HTR-8/SVneo (cell line): ENCODE measurements around the gene DECR2.
A peak's percentile ranks its signal among the peaks of the same experiment; 100 is the strongest.
"Not testable (repeated sequence)": the region's sequence is repeated elsewhere in the genome, so short reads cannot be mapped to it uniquely, and the experiment has no call there.

Source experiments
- DNase-seq: peaks from one replicate; pipeline ENCODE4 v3.0.0; 2011; ENCODE audit warnings: low spot score, mixed read lengths; ENCODE audit not compliant: insufficient read length
- FAIRE-seq: peaks from 2 replicates; lab custom pipeline; 2011; peaks lifted over from hg19 to GRCh38; lab: Jason Lieb, UNC

DECR2 gene

DNA sequence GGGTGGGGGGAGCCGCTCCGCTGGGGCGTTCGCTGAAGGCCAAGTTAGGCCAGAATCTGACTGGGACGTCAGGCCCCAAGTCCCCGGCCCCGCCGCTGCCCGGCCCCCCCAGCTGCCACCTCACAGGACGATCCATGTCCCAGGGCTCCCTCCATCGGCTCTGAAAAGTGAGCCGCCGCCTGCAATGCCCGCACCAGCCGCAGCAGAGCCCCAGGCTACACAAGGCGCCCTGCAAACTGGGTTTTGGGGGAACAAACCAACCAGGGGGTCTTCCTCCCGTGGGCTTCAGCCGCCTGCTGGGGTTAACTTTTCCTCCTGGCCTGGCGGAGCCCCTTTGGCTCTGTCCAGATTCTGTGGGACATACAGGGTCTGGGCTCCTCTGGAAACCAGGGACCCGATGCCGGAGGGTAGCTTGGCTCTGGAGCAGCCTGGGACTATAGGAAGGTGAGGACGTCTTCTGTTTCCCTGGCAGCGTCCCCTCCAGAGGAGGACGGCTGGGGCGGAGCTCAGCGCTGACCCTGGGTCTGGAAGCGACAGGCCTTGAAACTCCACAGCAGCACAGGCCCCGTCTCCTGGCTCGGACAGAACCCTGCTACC, 3.9 kb upstream of the DECR2 start:
- no peak for FAIRE-seq
- no peak for DNase-seq

DNA sequence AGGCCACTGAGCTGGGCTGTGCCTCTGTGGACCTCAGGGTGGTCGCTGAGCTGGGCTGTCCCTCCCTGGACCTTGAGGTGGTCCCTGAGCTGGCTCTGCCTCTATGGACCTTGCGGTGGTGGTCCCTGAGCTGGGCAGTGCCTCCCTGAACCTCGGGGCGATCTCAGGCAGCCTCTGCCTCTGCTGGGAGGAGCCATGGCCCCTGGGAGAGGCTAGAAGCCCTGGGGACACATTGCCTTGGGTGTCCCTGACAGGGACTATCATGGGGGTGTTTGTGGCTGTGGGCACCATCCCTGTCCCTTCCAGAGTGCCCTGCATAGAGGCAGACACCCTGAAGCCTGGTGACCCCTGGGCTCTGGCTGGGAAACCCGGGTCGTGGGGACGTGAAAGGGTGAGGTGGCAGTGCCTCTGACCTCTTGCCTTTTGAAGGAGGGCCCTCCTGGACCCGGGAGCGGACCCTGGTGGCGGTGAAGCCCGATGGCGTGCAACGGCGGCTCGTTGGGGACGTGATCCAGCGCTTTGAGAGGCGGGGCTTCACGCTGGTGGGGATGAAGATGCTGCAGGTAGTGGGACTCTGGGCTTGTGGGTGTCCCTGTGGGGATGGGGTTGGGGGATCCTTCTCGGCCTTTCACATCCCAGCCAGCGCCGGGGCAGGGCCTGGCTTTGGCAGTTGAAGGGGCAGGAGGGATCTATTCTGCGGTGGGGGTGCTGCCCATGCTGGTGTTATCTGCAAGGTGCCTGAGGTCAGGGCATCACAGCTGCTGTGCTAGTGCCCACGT, 2.9 kb upstream of the DECR2 start:
- no peak for DNase-seq
- FAIRE-seq = no peak

DNA sequence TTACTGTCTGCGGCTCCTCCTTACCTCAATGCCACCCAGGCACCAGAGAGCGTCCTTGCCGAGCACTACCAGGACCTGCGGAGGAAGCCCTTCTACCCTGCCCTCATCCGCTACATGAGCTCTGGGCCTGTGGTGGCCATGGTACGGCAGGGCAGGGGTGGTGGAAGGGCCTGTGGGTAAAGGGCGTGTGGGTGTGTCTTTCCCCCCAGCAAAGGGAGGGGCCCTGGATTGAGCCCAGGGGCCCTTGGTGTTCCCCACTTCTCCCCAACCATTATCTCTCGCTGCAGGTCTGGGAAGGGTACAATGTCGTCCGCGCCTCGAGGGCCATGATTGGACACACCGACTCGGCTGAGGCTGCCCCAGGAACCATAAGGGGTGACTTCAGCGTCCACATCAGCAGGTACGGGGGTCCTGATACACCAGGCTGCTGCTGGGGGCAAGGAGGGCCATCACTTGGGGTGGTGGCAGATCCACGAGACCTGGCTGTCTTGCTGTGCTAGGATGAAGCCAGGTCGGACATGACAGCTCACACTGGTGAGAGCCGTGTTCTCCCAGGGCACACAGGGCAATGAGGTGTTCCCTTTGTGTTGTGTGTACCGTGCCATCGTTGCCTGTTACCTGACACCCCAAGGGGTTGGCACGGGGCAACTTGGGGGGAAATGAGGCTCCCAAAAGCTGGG, 2.2 kb upstream of the DECR2 start:
- FAIRE-seq = no peak

DNA sequence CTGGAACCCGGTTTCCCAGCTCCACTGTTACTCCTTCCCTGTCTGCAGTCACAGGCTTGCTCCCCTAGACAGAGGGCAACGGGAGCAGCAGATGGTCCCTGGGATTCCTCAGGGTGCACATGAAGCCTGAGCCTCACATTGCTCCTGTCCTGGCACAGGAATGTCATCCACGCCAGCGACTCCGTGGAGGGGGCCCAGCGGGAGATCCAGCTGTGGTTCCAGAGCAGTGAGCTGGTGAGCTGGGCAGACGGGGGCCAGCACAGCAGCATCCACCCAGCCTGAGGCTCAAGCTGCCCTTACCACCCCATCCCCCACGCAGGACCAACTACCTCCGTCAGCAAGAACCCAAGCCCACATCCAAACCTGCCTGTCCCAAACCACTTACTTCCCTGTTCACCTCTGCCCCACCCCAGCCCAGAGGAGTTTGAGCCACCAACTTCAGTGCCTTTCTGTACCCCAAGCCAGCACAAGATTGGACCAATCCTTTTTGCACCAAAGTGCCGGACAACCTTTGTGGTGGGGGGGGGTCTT, 1.6 kb upstream of the DECR2 start:
- FAIRE-seq = no peak
- DNase-seq = no peak

More for the DNA sequence above, 2.2 kb upstream of the DECR2 start:
- DNase-seq = no peak

DNA sequence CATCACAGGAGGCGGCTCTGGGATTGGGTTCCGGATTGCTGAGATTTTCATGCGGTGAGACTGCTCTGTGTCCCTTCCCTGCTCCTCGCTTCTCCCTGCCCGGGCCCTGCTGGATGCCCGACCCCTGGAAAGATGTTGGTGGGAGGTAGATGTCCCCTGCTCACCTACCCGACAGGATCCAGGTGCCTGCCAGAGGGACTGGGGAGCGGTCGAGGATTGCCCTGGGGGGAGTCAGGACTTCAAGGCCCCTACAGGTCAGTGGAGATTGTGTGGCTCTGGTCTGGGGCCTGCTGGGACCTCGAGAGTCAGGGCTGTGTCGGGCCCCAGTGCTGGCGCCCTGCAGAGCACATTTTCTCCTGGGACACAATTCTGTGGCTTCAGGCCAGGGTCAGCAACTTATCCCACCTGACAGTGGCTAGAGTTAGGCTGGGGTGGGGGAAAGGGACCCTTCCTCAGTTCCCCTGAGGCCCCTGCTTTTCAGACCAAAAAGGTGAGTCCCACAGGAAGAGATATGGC, 3.3 kb downstream of the DECR2 start:
- DNase-seq (no peak), FAIRE-seq (no peak)

GRCh38 chr16:405548-406506, 4.1 kb downstream of the DECR2 start:
- DNase-seq = no peak
- no peak for FAIRE-seq

GRCh38 chr16:407253-407652, 5.6 kb downstream of the DECR2 start:
- no peak for FAIRE-seq
- no peak for DNase-seq

GRCh38 chr16:410516-411178, 9.0 kb downstream of the DECR2 start:
- no peak for DNase-seq
- FAIRE-seq = no peak

DNA sequence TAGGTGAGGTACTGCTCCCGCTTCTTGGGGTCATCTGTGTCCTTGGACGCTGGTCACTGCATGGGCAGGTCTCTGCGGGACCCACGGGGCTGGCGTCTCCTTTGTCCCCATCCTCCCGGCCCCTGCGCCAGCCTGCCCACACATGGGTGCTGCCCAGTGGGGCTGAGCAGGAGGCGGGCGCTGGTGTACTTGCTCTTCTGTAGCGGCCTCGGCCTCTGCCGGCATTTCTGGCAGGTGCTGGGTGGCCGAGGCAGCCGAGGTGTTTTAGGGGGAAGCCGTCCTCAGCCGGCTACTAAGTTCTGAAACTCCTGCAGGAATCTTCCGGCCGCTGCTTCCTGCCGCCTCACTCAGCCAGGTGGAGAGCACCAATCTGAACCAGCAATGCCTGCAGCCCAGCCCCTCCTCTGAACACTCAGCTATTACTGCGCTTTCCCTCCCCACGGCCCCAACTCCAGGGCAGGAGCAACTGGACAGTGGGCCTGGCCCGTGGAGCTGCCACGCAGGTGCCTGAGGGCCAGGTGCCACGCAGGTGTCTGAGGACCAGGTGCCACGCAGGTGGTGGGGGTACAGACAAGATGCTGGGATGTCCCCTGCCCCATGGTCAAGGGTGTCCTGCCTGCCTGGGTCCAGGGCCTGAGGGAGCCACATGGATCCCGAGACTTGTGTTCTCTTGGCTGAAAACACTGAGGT, 10.0 kb downstream of the DECR2 start:
- FAIRE-seq (no peak), DNase-seq (no peak)

DNA sequence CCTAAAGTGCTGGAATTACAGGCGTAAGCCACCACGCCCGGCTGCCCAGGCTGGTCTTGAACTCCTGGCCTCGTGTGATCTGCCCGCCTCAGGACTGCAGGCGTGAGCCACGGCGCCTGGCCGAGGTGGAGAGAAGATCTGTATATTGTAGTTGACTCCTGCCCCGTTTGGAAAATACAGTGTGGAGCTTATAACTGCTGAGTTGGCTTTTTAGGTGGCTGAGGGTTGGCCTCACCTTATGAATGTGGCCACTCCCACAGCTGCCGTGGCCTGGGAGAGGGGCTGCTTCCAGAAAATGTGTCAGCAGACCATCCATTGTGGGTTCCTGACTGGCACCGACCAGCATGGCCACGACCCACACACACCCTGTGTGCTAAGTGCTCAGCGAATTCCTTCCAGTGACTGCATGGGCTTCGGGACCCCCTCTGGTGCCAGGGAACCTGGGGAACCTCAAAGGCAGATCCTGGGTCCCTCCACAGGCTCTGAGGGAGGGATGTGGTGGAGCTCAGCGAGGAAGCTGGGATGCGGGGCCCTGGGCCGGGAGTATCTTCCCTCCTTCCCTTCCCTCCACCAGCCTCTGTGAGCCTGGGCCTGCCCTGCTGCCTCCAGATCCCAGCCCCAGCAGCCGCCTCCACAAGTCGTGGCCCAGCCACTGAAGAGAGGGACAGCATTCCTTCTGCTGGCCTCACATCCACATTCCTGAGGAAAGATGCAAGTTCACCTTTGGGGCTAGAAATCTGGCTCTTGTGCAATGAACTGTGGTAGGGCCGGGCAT, 12.9 kb downstream of the DECR2 start:
- DNase-seq (no peak), FAIRE-seq (peak; percentile 83)

DNA sequence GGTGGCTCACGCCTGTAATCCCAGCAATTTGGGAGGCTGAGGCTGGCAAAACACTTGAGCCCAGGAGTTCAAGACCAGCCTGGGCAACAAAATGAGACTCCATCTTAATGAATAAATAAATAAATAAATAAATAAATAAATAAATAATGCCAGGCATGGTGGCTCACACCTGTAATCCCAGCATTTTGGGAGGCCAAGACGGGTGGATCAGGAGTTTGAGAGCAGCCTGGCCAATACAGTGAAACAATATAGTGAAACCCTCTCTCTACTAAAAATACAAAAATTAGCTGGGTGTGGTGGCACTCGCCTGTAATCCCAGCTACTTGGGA, 13.4 kb downstream of the DECR2 start:
- not testable (repeated sequence) for DNase-seq, FAIRE-seq

DNA sequence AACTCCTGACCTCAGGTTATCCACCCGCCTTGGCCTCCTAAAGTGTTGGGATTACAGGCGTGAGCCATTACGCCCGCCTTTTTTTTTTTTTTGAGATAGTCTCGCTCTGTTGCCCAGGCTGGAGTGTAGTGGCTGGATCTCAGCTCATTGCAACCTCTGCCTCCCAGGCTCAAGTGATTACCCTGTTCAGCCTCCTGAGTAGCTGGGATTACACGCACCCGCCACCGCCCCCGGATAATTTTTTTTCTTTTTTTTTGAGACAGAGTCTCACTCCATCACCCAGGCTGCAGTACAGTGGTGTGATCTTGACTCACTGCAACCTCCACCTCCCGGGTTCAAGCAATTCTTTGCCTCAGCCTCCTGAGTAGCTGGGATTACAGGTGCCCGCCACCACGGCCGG, 20.5 kb downstream of the DECR2 start:
- not testable (repeated sequence) for DNase-seq, FAIRE-seq

DNA sequence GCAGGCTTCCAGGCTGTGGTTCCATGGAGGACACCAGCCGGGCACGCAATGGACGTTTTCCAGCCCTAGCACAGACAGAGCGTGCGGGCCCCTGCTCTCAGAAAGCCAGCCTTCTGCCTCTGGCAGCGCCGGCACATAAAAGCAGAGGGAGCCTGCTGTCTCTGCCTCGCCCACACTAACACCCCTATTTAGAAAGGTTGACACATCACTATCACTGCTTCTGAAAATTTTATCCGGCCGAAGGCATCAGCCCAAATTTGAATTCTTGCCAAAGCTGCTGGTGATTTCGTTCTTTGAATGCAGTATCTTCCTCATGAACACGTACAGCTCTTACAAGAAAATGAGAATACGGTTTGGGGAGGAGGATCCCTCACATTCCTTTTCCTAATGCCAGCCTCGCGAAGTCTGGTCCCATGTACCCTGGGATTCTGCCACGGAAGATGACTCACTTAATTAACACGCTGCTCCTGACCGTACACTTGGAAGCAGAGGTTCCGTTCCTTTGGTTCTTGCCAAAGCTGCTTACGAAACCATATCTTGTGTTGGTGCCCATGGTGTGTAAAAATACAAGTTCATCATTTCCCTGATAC, 22.4 kb downstream of the DECR2 start:
- DNase-seq = peak; percentile 89
- peak; percentile 69 for FAIRE-seq

- DNase-seq (no peak), FAIRE-seq (no peak)
Measured at GRCh38 chr16:424623-425081, 23.0 kb downstream of the DECR2 start.

- peak; percentile 20 for FAIRE-seq
Measured at GRCh38 chr16:425082-425718, 23.5 kb downstream of the DECR2 start, which contains the start of gene RAB11FIP3. Gene RAB11FIP3, plus strand, starts transcription at chr16:425649. Its CDS starts 358 bp downstream, at chr16:426007.

DNA sequence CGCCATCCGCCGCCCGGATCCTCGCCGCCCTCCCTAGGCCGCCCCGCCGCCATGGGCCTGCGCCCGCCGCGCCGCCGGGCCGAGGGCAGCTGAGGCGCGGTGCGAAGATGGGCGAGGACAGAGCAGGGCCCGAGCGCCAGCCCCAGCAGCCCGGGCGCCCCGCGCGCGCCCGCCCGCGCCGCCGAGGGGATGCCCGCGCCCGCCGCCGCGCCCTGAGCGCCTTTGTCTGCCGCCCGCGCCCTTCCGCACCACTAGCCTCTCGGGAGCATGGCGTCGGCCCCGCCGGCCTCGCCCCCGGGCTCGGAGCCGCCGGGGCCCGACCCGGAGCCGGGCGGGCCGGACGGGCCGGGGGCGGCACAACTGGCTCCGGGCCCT, 24.0 kb downstream of the DECR2 start:
- FAIRE-seq (no peak), DNase-seq (no peak)

More at GRCh38 chr16:425082-425718, 23.5 kb downstream of the DECR2 start, which contains the start of gene RAB11FIP3:
- DNase-seq = peak; percentile 90
